ENCODE data around the gene LATS2.

Gene LATS2

GRCh38 chr13:21015284-21015683, 46.1 kb downstream of the LATS2 start:
- no peak for DNase-seq (ENCODE audit: low read depth in 2 of 2)

GRCh38 chr13:21014502-21015170, 46.8 kb downstream of the LATS2 start:
- no peak for DNase-seq (ENCODE audit: low read depth in 2 of 2)

- no peak for DNase-seq (ENCODE audit: low read depth in 2 of 2)
Observed at GRCh38 chr13:21014139-21014501, 47.3 kb downstream of the LATS2 start.

DNA sequence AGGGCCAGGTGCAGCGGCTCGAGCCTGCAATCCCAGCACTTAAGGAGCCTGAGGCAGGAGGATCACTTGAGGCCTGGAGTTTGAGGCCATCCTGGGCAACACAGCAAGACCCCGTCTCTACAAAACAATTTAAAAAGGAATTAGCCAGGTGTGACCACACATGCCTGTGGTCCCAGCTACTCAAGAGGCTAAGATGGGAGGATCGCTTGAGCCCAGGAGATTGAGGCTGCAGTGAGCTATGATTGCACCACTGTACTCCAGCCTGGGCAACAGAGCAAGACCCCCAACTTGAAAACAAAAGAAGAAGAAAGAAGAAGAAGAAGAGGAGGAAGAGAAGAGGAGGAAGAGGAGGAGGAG, 47.7 kb downstream of the LATS2 start:
- no peak for DNase-seq (ENCODE audit: low read depth in 2 of 2)

GRCh38 chr13:21012841-21013681, 48.3 kb downstream of the LATS2 start:
- DNase-seq (ENCODE audit: low read depth in 2 of 2): no peak

- no peak for DNase-seq (ENCODE audit: low read depth in 2 of 2)
Observed at GRCh38 chr13:21012211-21012610, 49.2 kb downstream of the LATS2 start.

GRCh38 chr13:21011378-21011777, 50.0 kb downstream of the LATS2 start:
- no peak for DNase-seq (ENCODE audit: low read depth in 2 of 2)

GRCh38 chr13:21010621-21011020, 50.8 kb downstream of the LATS2 start:
- no peak for DNase-seq (ENCODE audit: low read depth in 2 of 2)

GRCh38 chr13:21009036-21009435, 52.4 kb downstream of the LATS2 start:
- no peak for DNase-seq (ENCODE audit: low read depth in 2 of 2)

GRCh38 chr13:21008026-21008425, 53.4 kb downstream of the LATS2 start:
- DNase-seq (ENCODE audit: low read depth in 2 of 2): no peak

GRCh38 chr13:21006141-21007005, 55.0 kb downstream of the LATS2 start:
- no peak for DNase-seq (ENCODE audit: low read depth in 2 of 2)

- DNase-seq (ENCODE audit: low read depth in 2 of 2): no peak
Observed at GRCh38 chr13:21005193-21005592, 56.2 kb downstream of the LATS2 start.

DNA sequence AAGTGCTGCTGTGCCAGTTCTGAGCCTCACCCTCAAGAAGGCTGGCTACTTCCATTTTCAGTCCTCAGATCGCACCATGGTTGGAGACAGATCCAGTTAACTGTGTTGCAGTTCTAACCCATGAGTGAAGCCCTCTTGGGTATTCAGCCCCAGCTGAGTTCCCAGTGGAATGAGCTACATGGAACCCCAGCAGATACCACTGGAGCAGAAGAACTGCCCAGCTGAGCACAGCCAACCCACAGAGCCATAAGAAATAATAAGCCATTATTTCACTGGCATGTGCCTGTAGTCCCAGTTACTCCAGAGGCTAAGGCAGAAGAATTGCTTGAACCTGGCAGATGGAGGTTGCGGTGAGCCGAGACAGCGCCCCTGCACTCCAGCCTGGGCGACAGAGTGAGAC, 59.9 kb downstream of the LATS2 start:
- DNase-seq (ENCODE audit: low read depth in 2 of 2): no peak

- no peak for DNase-seq (ENCODE audit: low read depth in 2 of 2)
Observed at GRCh38 chr13:21000647-21001046, 60.7 kb downstream of the LATS2 start.

- no peak for DNase-seq (ENCODE audit: low read depth in 2 of 2)
Observed at GRCh38 chr13:20998649-20999415, 62.6 kb downstream of the LATS2 start.

GRCh38 chr13:20997301-20998161, 63.9 kb downstream of the LATS2 start:
- DNase-seq (ENCODE audit: low read depth in 2 of 2): no peak

DNA sequence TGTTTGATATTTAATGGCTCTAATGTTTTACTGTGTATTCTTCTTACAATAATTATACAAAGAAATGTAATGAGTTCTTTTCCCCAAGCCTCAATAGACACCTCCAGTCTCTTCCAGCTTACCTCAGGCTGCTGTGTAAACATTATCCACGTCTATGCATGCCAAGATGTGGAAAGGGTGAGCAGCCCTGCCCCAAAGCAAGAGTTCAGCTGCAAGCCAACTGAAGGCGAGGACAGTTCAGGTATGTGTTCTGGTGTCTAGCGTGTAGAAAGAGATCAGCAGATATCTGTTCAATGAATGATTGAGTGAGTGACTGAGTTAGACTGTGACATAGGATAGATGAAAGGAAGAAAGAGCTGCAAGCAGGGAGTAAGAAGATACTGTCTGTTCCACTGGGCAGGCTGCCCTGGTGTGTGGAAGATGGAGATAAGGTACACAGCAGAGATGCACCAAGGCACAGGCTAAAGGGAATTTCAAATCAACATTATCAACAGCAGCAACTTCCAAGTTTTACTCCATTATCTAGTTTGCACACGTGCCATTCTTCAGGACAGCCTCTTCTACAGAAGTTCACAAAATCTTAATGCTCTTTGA, 66.0 kb downstream of the LATS2 start:
- no peak for DNase-seq (ENCODE audit: low read depth in 2 of 2)

GRCh38 chr13:20994441-20994821, 67.0 kb downstream of the LATS2 start:
- DNase-seq (ENCODE audit: low read depth in 2 of 2): no peak

- DNase-seq (ENCODE audit: low read depth in 2 of 2): no peak
Observed at GRCh38 chr13:20993661-20994440, 67.5 kb downstream of the LATS2 start.

DNA sequence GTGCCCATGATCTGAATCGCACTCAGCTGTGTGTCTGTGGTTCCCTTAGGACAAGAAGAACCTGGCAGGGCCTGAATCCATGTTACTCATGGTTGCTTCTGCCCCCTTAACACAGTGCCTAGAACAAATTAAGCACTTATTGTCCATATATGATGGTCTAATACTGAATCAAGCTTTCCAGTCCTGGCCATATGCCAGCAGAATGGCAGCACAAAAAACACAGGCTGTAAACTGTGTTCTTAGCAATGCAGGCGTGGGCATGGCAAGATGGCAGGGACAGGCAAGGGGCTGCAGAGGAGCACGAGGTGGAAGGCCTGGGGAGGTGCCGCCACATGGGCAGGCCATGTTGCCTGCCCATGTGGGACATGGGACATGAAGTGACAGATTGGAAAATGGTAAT, 68.2 kb downstream of the LATS2 start:
- no peak for DNase-seq (ENCODE audit: low read depth in 2 of 2)

Data from stimulated activated CD4-positive, alpha-beta T cell treated with anti-CD3 and anti-CD28 coated beads, Interleukin-1b, Interleukin-23, amount 100 ng/mL, for 4 hours (primary cell).